ENCODE data around the gene GPR160.

The GPR160 gene

GRCh38 chr3:170027233-170028102, 10.3 kb upstream of the GPR160 start:
- DNase-seq (ENCODE audit: low read depth), result no peak

GRCh38 chr3:170033489-170033888, 4.3 kb upstream of the GPR160 start:
- DNase-seq (ENCODE audit: low read depth), result peak; percentile 14

DNA sequence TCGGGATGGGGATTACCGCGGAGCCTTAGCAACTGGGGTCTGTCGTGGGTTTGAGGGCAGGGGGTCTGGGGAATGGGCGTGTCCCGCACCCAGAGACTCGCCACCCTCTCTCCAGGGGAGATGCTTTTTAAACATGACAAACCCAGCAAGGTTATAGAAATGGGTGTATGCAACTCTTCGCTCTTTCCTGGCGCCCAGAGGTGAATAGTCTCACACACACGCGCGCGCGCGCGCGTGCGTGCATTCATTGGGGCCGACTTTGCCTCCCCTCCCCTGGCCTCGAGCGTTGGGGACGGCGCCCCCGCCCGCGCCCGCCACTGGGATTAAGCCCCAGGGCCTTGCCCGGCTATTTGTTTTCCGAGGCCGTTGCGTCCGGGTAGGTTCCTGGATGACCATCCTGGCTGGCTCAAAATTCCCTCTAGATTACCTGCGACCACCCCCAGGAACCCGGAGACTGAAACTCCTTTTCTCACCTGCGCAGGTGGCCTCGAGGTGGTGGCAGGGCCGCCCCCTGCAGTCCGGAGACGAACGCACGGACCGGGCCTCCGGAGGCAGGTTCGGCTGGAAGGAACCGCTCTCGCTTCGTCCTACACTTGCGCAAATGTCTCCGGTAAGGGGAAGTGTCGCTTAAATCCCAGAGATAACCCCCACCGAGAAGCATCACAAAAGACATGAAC, 777 bp downstream of the GPR160 start:
- DNase-seq (ENCODE audit: low read depth), result peak; percentile 17

DNA sequence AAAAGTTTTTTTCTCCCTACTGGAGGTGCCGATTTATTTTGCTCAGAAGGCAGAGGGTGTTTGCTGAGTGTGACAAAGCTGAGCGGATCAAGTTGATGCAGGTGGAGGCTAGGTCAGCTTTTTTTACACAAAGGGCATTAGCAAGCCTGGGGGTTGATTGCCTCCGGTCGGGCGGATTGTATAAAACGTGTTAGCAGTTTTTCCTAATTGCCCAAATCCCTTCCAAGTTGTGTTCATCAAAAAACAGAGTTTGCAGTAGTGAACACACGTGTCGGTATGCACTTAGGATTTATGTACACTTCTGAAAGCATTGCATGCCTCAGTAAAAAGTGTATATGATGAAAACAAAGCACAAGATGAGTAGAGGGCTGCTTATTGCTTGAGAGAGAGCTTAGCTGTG, 2.6 kb downstream of the GPR160 start:
- DNase-seq (ENCODE audit: low read depth), result no peak

- DNase-seq (ENCODE audit: low read depth), result no peak
Observed at GRCh38 chr3:170043506-170043905, 5.7 kb downstream of the GPR160 start.

DNA sequence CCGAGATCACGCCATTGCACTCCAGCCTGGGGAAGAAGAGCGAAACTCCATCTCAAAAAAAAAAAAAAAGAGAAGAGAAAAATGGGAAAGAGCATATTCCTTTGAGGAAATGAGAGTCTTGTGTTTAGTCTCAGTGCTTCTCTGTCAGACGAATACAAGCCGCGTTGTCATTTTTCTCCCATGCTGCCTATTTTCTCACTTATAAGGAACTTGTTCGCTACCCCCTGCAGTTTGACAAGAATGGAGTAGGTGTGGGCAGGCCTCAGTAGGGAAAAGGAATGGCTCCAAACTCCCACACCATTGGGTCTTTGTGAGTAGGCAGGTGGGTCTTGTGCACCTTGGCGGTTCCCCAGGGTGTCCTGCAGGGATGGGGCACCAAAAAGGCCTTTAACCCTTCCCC, 6.5 kb downstream of the GPR160 start:
- no peak for DNase-seq (ENCODE audit: low read depth)

- no peak for DNase-seq (ENCODE audit: low read depth)
Observed at GRCh38 chr3:170044795-170045244, 7.0 kb downstream of the GPR160 start.

DNA sequence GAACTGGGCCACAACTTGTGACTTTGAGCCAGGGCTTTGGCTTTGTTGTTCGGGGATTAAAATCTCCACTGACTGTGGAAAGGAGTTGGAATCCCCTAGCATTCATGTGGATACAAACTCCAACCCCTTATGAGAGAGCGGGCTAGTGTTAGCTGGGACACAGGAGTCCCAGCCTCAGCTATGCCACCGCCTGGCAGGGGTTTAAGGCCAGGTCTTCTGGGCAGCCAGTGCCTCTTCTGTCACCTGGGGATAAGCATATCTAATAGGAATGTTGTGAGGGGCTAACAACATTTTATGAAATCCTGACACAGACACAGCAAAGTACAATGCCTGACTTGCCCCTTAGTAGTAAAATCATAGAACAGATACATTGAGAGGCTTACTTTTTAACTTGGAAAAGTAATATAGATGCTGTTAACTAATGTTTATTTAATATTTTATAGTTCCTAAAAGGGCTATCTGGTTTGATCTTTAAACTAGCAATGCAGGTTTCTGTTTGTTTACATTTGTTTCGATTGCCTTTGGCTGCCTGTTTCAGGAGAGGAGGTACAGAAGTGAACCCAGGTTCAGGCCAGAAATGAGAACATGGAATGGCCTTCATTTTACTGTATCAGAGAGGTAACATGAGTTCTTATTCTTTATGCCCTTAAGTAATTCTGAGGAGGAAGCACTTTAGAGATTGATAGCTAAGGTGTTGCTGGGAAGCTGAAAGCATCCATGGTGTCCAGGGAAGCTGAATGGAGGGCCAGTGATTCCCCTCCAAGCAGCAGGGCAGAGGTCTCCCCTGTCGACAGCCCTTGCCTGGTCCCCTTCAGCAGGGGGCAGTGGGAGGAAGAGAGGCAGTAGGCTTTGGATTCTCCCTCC, 8.7 kb downstream of the GPR160 start:
- no peak for DNase-seq (ENCODE audit: low read depth)

- no peak for DNase-seq (ENCODE audit: low read depth)
Observed at GRCh38 chr3:170047133-170047404, 9.3 kb downstream of the GPR160 start.

DNA sequence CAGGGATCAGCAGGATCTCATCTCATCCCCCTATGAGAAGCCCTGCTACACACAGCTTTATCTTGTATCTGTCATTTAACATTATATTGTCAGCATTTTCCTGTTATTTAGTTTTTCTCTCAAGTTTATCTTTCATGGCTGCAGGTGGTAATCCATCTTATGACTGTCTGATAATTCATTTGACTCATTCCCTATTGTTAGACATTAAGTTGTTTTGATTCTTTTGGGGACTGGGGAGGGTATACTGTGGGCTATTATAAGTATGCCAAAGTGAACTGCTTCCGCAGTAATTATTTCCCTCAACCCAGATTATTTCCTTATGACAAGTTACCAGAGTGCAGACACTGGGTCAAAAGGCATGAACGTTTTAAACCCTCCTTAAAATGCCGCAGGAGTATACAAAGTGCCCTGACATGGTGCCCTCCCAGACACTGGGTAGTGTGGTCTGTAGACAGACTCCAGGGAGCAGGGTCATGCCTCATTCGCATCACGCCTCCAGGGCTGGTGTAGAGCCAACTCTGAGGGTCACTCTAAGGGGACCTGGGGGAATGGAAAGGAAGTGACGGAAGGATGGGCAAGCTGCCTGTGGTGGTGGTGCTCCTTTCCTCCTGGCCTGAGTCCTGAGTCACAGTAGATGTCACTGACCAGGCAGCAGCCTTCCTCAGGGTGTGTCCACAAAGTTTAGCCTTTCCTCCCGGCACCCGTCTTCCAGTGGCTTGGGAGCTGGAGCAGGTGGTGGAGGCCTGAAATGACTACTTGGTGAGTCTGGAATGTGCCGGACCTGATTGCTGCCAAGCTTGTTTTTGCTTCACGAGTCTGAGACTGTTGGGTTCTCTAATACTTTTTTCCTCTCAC, 11.6 kb downstream of the GPR160 start:
- no peak for DNase-seq (ENCODE audit: low read depth)

GRCh38 chr3:170050753-170051152, 13.0 kb downstream of the GPR160 start:
- DNase-seq (ENCODE audit: low read depth), result no peak

DNA sequence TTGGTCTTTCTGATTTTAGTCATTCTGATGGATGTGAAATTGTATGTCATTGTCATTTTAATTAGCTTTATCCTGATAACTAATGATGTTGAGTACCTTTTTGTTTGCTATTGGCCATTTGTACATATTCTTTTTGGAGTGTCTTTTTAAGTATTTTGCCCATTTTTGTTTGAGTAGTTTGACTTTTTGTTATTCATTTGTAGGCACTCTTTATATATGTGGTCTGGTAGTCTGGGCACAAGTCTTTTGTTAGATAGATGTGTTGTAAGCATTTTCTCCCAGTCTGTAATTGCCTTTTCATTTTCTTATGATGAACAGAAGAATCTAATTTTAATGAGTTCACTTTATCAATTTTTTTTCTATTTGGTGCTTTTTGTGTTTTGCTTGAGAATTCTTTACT, 14.6 kb downstream of the GPR160 start:
- DNase-seq (ENCODE audit: low read depth), result no peak

DNA sequence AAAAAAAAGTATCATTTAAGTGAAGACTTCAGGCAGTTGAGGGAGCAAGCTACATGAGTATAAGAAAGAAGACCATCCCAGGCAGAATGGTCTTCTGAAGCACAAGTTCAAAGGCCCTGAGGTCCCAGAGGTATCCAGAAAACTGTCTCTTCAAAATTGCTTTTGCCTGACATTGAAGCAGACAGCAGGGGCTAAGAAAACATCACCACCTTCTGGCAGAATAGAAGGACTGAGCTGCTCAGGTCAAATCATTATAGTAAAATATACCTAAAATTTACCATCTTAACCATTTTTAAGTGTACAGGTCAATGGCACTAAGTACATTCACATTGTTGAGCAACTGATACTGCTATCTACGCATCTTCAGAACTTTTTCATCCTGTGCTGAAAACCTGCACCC, 16.4 kb downstream of the GPR160 start:
- no peak for DNase-seq (ENCODE audit: low read depth)

- no peak for DNase-seq (ENCODE audit: low read depth)
Observed at GRCh38 chr3:170055209-170055608, 17.4 kb downstream of the GPR160 start.

DNA sequence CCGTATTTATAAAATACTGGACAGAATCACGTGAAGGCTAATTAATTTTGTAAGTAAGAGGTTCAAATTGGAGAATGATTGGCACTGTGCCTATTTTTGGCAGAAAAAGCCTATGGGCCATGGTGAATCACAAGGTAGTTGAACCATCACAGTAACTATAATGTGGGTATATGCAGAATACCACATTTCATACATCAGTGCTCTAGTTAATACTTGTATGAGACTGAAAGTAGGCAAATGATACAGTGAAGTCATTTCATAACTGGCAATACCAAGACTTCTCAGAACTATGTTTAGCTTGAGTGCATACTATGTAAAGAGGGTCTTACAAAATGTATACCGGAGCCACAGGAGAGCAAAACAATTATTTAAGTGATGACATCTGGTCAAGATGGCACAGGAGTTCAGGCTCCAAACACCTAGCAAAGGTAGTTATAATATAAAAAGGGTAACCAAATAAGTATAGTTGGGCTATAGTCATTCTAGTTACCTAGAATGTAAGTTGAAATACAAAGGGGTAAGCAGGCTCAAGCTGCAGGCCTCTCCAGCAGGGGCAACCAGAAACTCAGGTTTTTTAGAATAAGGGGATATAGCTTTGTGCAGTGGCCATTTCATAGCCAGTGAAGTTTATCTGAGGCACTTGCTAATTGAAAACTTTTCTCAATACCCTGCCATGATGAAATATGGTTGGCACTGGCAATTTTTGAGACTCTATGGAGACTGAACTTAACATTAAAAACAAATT, 19.1 kb downstream of the GPR160 start:
- DNase-seq (ENCODE audit: low read depth), result no peak

- DNase-seq (ENCODE audit: low read depth), result no peak
Observed at GRCh38 chr3:170057550-170057949, 19.8 kb downstream of the GPR160 start.

- no peak for DNase-seq (ENCODE audit: low read depth)
Observed at GRCh38 chr3:170058127-170058526, 20.3 kb downstream of the GPR160 start.

- no peak for DNase-seq (ENCODE audit: low read depth)
Observed at GRCh38 chr3:170059447-170059846, 21.7 kb downstream of the GPR160 start.

- no peak for DNase-seq (ENCODE audit: low read depth)
Observed at GRCh38 chr3:170062068-170062467, 24.3 kb downstream of the GPR160 start.

- DNase-seq (ENCODE audit: low read depth), result no peak
Observed at GRCh38 chr3:170062769-170063168, 25.0 kb downstream of the GPR160 start.

- DNase-seq (ENCODE audit: low read depth), result no peak
Observed at GRCh38 chr3:170063691-170064090, 25.9 kb downstream of the GPR160 start.

All from activated T-helper 1 cell treated with Interleukin-2 at 50 U/mL for 16 hours (primary cell).